GM19455 (cell line): ENCODE measurements around the gene GRIP2.

Source experiments
- ATAC-seq: cut with Tn5 transposase; IDR thresholded peaks from one replicate; pipeline ENCODE4 v1.9.1; 2021; ENCODE audit not compliant: unreplicated experiment

GRIP2 gene

DNA sequence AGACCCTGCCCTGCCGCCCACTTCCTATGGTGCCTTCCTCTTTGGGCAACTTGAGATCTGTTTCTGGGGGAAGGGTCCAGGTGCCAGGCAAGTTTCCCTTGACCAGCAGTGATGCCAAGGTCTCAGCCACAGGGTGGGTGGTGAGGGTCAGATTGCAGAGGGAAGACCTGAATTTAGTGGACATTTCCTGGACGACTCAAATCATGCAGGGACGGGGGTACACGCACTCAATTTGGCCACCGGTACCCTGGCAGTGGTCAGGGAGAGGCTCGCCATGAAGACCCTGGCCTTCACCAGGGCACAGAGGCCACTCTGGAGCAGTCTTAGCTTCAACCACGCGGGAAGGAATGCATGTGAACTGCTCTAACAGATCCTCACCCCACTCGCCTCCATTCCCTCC is 1.5 kb upstream of the GRIP2 start:
- ATAC-seq = no peak

DNA sequence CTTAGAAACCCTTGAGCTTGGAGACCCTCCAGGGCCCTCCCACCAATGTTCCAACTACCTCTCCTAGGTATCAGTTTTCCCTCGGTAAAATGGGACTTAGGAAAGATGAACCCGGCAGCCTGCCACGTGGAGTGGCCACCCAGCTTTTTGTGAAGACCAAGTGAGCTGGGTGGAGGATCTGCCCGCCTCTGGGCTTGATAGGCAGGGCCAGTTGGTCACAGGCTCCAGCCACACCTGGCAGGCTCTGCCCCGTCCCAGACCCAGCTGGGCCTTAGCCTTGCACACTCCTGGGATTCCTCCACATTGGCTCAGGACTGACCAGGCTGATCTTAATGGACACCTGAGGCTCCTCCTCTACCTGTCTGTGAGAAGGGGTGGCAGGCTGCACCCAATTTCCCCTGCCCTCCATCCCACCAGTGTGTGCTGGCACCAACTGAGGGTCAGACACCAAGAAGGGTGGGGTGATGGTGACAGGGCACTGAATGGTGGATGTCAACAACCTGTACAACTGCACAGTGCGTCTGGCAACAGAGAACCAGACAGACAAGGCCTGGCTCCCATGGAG is 761 bp upstream of the GRIP2 start:
- no peak for ATAC-seq

DNA sequence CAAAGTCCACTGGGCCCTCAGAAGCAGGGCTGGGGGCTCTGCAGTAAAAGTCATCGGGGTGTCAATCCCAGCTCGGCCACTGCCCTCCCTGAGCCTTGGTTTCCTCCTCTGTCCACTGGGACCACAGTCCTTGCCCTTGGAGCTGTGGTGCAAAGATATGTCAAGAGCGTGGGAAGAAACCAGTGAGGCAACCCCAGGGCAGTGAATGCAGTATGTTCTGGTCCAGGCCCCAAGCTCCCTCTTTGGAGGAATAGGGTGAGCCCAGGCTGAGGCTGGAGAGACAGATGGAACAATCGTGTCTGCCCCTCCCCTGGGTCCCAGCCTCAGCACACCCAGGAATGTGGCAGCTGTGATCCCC is 779 bp downstream of the GRIP2 start:
- ATAC-seq = no peak

DNA sequence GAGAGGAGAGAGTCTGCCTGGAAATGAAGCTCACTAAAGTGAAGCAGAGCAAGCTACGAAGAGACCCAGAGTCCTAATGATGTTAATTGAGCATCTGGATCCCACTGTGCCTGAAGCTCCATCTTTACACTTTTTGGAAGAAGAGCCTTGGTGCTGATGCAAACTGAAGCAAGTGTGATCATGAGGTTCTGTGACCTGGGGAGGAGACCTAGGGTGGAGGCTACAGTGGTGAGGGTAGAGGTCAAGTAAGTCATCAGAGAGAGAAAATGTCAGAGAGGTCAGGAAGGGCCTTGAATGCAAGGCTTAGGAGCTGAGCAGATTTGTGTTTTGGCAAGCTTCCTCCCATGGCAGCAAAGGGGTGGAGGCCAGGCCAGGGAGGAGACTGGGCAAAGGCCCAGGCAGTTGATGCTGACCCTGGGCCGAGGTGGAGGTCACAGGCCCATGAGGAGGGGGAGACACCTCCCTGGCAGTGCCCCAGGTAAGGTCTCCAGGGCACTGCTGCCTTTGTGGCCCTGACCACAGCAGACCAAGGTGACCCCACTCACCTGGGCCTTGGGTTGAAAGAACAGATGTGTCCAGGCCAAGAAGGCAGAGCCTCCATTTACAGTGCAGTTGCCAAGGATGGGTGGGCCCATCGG is 1.6 kb downstream of the GRIP2 start:
- ATAC-seq = no peak

DNA sequence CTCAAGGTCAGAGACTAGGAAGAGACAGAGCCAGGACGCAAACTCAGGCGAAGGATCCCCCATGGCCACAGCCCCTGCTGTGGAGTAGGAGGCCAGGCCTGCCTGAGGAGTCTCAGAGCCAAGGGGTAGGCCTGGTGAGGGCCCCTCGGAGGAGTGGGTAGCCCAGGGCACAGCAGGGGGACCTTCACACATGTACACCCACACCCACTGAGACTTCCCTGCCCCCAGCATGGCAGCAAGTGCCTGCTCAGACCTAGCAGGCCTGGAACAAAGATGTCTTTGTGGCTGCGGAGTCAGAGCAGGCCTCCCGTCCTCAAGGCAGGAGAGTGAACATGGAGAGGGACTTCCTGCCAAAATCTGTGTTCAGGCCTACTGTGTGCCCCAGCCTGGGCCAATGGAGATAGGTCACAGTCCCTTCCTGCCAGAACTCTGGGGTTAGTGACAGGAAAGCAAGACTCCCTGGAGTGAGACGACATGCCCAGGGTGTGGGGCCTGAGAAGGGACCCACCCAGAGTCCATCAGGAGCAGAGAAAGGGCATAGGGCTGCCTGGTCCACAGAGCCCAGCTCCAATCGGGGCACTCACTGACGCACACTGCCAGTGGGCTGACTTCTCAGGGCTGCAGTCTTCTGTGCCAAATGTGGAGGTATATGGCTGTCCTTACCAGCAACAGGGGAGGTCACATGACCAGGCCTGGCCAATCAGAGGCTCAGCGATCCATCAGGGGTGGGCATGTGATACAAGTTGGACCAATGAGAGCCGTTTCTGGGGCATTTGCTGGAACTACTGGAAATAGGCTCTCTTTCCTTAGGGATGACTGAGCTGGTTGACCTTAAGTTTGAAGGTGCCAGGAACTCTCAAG is 2.3 kb downstream of the GRIP2 start:
- no peak for ATAC-seq

DNA sequence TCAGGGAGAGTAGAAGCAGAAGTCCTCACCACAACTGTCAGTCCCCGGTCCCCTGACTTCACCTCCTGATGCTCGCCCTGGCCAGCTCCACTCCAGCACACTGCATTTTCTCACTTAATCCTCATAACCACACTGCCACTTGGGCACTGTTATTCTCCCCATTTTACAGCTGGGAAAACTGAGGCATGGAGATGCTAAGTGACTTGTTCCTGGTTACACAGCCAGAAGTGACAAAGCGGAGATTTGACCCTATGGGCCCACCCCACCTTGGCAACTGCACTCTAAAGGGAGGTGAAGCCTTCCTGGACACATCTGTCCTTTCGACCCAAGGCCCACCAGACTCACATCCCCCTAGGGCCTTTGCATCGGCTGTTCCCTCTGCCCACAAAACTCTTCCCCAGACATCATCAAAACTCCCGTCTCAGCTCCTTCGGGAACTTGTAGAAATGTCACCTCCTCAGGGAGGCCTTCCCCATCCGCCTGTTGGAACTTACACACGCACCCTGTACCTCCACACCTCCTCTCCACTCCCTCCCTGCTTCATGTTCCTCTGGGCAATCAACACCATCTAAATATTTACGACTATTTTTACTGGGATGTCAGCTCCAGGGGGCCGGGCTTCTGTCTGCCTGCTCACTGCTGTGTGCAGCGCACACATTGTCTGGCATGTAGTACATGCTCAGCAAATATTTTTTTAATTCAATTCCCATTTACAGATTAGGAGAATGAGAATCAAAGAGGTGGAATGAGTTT is 3.1 kb downstream of the GRIP2 start:
- ATAC-seq = no peak

DNA sequence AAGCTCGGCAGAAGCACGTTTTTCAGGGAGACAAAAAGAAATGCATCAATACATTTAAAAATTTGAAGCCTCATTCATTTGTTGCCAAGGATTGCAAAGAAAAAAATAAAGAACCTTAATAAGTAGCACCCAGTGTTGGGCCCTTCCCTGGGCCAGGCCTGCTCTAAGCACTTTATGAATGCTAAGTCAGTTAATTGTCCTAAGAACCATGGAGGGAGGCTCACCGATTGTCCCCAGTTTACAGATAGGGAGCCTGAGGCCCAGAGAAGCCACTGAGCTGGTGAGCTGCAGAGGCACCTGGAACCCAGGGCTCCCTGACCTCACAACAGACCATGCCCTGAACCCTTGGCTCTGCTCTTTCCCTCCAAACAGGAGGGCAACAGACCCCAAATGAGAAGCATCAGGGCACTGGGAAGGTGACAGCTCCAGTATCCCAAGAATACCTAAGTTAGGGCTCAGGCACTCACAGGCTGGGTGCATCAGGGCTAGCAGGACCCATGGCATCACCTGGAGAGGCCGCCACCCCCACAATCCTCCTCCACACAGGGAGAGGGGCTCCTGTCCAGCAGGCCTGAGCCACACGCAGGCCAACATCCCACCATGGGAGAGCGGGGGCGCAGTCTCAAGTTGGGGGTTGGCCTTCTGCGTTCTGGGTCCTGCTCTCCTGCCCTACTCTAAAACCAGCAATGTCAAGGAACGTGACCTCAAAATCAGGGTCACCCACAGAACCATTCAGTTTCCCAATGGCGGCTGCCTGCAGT is 3.9 kb downstream of the GRIP2 start:
- no peak for ATAC-seq

DNA sequence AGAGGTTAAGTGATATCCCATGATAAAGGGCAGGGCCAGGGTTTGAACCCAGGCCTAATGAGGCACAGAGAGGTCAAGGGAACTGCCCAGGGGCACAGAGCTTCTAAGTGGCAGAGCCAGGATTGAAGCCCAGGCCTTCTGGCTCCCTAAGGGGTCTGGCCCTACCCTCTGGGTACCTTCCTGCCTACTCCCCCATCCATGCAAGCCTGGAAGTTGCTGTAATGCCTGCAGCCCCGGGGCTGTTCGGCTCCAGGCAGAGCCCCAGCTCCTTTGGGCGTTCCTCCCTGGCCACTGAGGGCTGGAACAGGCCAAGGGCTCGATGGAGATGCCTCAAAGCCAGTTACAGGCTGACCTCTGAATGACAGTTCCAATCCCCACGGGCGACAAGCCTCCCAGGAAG is 4.5 kb downstream of the GRIP2 start:
- ATAC-seq = no peak

DNA sequence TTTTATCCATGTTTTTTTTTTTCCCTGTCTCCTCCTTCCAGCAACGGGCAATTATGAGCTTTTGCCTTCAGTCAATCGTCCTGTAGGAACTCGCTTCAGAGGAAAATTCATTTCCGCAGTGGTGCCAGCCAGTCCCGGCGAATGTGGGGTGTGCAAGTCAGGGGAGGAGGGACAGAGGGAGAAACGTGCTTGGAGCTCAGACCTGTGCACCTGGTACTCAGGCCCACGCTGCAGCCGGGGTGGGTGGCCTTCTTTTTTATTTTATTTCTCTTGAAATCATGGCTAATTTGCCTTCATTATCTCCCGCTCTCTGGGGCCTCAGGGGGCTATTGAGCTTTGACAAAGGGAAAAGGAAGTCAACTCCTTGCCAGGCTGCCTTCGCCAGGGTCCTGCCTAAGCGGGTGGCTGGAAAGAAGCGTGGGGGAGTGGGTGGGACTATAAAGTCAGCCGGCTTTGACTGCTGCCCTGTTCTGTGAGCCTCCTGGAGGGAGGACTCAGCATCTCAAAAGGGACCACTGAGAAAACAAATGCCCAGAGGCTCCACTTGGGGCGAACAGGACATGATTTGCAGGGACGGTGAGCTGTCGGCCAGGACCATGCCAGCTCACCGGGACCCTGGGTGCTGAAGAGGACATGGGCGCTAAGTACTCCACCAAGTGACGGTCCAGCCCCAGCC is 5.5 kb downstream of the GRIP2 start:
- ATAC-seq = no peak

DNA sequence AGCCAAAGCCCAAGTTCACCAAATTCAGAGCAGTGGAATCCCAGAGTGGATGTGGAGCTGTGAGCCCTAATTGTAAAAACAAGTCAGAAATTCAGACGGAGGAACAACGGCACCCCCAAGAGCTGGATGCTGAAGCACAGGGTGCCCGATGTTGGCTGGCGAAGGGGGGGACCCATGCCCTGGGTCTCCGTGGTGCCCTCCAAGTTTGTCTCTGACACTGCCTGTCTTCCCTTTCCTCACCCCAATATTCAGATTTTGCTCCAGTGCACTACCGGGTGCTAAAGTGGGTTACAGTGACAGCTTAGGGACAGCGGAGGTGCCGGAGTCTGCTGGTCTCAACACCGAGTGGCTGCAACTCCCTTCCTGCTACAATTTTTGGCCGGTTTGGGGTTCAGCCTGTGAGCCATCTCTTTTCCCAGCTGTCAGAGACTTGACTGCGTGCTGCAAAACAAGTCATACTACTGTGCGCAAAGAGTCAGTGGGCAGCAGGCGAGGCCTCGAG is 6.6 kb downstream of the GRIP2 start:
- ATAC-seq = no peak

DNA sequence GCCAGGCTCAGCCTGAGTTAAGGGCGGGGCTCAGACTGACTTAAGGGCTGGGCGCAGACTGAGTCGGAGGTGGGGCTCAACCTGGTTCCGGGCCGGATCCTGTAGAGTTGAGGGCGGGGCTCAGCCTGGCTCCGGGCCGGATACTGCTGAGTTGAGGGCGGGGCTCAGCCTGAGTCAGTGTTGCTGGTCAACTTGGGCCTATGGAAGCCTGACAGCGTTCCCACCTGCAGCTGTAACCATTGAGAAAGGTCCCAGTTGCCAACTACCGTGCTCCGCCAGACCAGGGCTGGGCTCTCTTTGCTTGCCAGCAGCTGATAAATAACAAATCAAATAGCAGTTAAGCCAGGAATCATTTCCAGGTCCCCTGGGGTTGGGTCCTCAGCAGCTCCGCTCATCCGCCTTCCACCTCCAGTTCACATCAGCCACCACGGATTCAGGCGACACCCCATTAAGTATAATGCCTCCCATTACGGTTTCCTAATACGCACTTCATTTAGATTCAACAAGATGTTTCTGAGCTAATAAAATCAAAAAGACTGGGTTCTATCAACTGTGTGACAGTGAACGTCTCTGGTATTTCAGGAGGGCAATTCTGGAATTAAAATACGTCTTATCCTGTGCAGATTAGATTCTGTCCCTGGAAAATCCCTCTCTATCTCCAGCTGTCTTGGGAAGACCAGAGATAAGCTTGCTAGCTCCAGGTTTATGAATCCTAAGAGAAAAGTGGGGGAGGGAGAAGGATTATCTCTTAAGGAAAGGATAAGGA is 7.3 kb downstream of the GRIP2 start:
- ATAC-seq = no peak

DNA sequence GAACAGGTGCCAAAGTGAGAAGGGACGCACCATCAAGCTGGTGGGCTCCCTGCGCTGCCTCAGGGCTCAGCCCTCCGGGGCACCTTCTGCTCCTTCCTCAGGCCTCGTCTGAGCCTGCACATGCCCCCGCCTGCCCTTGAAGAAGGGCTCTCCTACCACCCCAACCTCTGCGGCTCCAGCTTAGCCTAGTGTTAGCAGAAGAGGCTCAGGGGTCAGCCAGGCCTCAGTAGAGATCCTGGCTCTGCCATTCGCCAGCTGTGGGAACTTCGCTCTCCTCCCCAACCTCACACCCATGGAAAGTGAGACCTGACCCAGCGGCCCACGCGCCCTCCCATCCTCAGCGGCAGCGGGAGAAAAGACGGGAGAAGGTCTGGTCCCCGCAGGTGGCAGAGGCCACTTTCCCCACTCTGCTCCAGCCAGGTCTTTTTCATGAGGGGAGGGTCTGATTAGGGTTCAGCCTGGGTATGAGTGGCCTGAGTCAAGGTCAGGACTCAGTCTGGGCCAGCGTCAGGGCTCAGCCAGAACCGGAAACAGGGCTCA is 8.2 kb downstream of the GRIP2 start:
- ATAC-seq = no peak

DNA sequence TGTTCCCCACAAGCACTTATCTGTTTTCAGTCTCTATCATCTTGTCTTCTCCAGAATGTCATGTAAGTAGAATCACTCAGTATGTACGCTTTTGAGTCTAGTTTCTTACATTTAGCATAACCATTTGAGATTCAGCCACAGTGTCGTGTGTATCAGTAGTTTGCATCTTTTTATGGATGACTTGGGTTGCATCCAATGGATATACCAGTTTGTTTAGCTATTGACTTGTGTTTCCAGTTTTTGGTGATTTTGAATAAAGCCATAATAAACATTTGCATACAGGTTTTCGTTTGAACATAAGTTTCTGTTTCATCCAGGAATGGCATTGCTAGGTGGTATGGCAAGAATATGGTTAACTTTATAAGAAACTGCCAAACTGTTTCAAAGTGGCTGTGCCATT is 12.1 kb downstream of the GRIP2 start:
- no peak for ATAC-seq

DNA sequence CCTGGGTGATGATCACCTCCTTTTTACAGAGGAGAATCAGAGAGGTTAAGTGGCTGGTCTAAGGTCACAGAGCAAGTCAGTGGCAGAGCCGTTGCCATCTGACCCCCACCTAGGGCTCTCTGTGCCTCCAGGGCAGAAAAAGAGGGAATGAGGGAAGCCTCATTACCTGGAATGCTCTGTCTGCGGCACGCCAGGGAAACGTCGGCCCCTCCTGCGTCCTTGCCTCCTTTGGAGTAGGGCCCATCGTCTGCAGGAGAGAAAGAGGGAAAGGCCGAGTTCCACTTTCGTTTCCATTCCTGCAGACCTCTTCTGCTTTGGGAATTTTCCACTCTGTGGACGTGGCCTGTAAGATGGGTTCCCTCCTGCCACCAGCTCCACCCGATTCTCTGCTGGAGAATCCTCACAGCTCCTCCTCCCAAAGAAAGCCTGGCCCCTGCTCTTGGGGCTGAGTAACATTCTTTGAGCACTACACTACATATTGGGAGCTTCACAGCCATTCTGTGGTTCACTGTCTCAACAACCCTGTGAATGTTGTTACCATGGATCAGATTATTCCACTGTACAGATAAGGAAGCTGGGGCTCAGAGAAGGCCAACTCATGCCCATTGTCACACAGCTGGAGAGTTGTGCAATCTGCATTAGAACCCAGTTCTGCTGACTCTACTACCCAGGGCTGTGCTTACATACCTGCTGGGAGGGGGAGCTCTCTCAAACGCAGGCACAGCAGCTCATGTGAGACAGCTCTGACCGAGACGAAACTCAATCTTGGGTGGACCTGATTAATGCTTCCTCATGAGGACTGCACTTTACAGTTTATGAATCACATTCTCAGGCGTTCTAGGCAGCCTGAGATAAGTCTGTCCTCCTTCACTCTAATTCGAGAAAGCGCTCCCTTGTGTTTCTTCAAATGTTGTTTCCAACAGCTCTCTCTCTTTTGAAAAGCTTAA is 14.2 kb downstream of the GRIP2 start:
- no peak for ATAC-seq

DNA sequence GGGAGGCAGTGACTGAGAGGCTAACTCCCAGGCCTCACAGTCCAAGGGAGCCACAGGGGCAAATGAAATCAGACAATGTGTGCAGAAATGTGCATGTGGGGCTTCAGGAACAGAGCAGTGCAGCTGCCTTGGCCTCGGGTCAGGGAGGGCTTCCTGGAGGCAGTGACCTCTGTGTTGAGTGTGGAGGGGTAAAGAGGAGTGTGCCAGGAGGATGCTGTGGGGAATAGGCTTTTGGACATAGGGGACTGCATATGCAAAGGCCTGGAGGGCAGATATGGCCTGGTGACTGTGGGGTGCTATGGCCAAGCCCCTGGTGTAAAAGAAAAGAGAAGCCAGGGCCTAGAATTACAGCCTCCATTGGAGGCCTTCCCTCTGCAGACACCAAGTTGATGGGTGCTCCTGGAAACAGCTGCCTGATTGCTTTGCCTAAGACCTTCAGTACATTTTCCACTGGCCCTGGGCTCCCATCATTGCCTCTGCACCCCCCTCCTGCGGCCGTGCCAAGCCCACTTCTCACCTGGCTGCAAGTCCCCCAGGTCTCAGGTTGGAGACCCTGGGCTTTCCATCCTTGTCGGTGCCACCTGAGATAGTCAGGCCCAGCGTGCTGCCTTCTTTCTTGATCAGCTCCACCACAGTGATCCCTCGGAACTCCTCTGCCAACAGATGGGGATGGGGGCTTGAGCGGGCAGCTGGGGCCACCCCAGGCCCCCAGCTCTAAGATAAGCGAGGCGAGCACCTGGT is 15.1 kb downstream of the GRIP2 start:
- no peak for ATAC-seq

DNA sequence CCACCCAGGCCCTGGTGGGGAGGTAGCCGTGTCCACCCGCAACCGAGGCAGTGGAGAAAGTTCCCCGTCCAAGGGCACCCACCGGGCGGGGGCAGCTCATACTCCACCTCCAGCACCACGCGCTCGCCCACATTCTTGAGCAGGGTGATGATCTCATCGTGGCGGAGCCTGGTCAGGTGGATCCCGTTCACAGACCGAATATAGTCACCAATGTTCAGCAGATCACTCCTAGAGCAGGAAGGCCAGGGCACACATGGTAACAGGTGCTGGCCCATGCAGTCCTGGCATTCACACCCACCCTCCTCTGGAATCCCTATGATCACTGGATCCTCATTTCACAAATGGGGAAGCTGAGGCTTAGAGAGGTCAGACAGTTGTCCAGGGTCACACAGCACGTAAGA is 15.8 kb downstream of the GRIP2 start:
- no peak for ATAC-seq

DNA sequence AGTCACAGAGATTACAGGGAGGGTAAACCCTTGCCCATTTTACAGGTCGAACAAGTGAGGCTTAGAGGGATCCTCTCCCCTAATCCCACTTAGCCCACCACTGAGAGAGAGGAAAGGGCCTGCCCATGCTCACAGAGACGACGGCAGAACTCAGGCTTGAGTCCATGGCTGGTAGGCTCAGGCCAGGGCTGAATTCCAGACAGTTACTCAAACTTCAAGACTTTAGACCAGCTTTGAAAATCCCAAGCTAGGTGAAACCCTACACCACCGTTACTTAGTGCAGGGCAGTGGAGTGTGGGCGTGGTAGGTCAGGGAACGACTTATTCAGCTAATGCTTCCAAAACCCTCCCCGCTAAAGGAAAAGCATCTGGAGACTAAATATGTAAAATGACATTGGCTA is 16.4 kb downstream of the GRIP2 start:
- no peak for ATAC-seq
